ENCODE data around the gene LUZP1. TPM values are rescaled to one million over a fixed set of nuclear protein-coding genes. Genes with fewer than 3 reads are reported as not detected.

LUZP1 gene
- polyA plus RNA-seq (2011; rRNA removed) (32.4 and 39.4 TPM in 2 replicates), polyA minus RNA-seq (2011; rRNA and poly(A)+ RNA removed) (65.4 and 66.9 TPM in 2 replicates)

GRCh38 chr1:23168445-23169194 lies at the start of gene LUZP1:
TSS of gene LUZP1 (minus strand) at chr1:23168856.
- ChIA-PET POLR2A (interaction anchor here (0.6 to 1.8 kb wide), 11 partner anchors 9 to 158 kb away, joined by 3 to 18 read pairs (median 6); no protein-coding TSS in a partner anchor), CTCF (interaction anchor here (2.0 kb wide), 2 partner anchors 16 to 70 kb away, joined by 11 to 15 read pairs; no protein-coding TSS in a partner anchor)
- TF ChIP-seq, protein P1, sequence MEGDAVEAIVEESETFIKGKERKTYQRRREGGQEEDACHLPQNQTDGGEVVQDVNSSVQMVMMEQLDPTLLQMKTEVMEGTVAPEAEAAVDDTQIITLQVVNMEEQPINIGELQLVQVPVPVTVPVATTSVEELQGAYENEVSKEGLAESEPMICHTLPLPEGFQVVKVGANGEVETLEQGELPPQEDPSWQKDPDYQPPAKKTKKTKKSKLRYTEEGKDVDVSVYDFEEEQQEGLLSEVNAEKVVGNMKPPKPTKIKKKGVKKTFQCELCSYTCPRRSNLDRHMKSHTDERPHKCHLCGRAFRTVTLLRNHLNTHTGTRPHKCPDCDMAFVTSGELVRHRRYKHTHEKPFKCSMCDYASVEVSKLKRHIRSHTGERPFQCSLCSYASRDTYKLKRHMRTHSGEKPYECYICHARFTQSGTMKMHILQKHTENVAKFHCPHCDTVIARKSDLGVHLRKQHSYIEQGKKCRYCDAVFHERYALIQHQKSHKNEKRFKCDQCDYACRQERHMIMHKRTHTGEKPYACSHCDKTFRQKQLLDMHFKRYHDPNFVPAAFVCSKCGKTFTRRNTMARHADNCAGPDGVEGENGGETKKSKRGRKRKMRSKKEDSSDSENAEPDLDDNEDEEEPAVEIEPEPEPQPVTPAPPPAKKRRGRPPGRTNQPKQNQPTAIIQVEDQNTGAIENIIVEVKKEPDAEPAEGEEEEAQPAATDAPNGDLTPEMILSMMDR (IDR thresholded peaks at IDR 0.05; ENCODE audit: low read depth, low read length): no peak
- Histone ChIP-seq H3K4me3 (ENCODE audit: low read depth, low read length) (peak within 1 kb of the TSS; percentile 83), H3K27ac (ENCODE audit: low read depth, low read length) (peak within 1 kb of the TSS; percentile 91), H3K27me3 (ENCODE audit: control insufficient read depth, insufficient read depth, low read length) (no peaks in the 10 kb centered on the region), H3K9me3 (ENCODE audit: control insufficient read depth, insufficient read depth, low read length) (peaks cover 4% of the 10 kb centered on the region; the same call in 1 of the 2 replicates)
- no peak for DNase-seq (ENCODE audit: low read depth, low spot score)

DNA sequence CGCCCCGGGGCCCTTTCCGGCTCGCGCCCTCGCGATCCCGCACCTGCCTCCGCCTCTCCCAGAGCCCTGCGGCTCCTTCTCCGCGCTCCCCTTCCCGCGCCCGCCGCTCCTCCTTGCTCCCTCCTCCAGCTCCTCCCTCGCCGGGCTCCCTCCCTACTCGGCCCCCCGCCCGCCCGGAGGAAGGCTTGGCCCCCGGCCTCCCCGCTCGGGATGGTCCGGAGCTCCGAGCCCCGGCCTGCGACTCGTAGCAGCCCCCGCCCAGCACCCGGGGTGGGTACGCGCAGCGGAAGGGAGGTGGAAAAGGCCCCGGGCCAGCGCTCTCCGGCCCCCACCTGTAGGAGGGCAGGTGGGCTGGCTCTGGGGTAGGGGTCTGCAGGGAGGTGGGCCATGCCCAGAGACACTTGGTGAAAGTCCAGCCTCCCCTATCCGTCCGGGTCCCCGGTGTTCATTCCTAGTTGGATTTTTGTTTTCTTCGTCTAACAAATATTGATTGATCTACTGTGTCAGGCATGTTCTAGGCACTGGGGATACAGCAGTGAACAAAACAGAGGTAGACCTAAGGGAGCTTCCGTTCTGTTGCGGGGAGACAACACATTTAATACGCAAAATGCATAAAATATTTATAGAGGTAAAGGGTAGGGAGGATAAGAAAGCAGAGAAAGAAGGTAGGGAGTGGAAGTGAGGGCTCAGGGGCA lies 48.9 kb upstream of the LUZP1 start, which contains the start of gene HTR1D:
HTR1D (minus strand) TSS at position 82 of the 695 bp plus-strand sequence. CDS start 23,283 bp downstream, outside the sequence.
- H3K27me3 ChIP-seq (ENCODE audit: control insufficient read depth, insufficient read depth, low read length): peaks cover 28% of the 10 kb centered on the region
- H3K27ac ChIP-seq (ENCODE audit: low read depth, low read length): no peak within 1 kb of the TSS
- CTCF ChIA-PET: interaction anchor here (0.7 to 1.0 kb wide), 3 partner anchors 12 to 287 kb away, joined by 3 to 9 read pairs (median 8); no protein-coding TSS in a partner anchor
- no peak for DNase-seq (ENCODE audit: low read depth, low spot score)
- H3K9me3 ChIP-seq (ENCODE audit: control insufficient read depth, insufficient read depth, low read length): no peaks in the 10 kb centered on the region; the same call in 1 of the 2 replicates
- POLR2A ChIA-PET: no interaction called here
- peak within 1 kb of the TSS; percentile 29; the same call in 1 of the 2 replicates for H3K4me3 ChIP-seq (ENCODE audit: low read depth, low read length)
- TF ChIP-seq, protein P1 (IDR thresholded peaks at IDR 0.05; ENCODE audit: low read depth, low read length): no peak

- Histone ChIP-seq H3K4me3 (ENCODE audit: low read depth, low read length) (peak overlapping the region; percentile 29; the same call in 1 of the 2 replicates), H3K9me3 (ENCODE audit: control insufficient read depth, insufficient read depth, low read length) (no peaks in the 10 kb centered on the region; the same call in 1 of the 2 replicates), H3K27ac (ENCODE audit: low read depth, low read length) (no peak overlapping the region), H3K27me3 (ENCODE audit: control insufficient read depth, insufficient read depth, low read length) (peaks cover 28% of the 10 kb centered on the region)
- DNase-seq (ENCODE audit: low read depth, low spot score): no peak
- ChIA-PET CTCF (interaction anchor here (0.7 to 1.1 kb wide), 4 partner anchors 12 to 287 kb away, joined by 3 to 9 read pairs (median 6); no protein-coding TSS in a partner anchor), POLR2A (no interaction called here)
- TF ChIP-seq, protein P1 (IDR thresholded peaks at IDR 0.05; ENCODE audit: low read depth, low read length): peak; percentile 38
Observed at GRCh38 chr1:23216771-23217420, 48.2 kb upstream of the LUZP1 start.

GRCh38 chr1:23215751-23216449 lies 47.2 kb upstream of the LUZP1 start:
- CTCF ChIA-PET: interaction anchor here (0.7 to 1.1 kb wide), 2 partner anchors 14 to 21 kb away, joined by 3 read pairs; no protein-coding TSS in a partner anchor
- no peak for DNase-seq (ENCODE audit: low read depth, low spot score)
- Histone ChIP-seq H3K27me3 (ENCODE audit: control insufficient read depth, insufficient read depth, low read length) (peaks cover 28% of the 10 kb centered on the region), H3K27ac (ENCODE audit: low read depth, low read length) (no peak overlapping the region), H3K4me3 (ENCODE audit: low read depth, low read length) (no peak overlapping the region), H3K9me3 (ENCODE audit: control insufficient read depth, insufficient read depth, low read length) (no peaks in the 10 kb centered on the region; the same call in 1 of the 2 replicates)
- TF ChIP-seq, protein P1 (IDR thresholded peaks at IDR 0.05; ENCODE audit: low read depth, low read length): no peak
- POLR2A ChIA-PET: no interaction called here
